ENCODE measurements around the gene RELN.

DNA sequence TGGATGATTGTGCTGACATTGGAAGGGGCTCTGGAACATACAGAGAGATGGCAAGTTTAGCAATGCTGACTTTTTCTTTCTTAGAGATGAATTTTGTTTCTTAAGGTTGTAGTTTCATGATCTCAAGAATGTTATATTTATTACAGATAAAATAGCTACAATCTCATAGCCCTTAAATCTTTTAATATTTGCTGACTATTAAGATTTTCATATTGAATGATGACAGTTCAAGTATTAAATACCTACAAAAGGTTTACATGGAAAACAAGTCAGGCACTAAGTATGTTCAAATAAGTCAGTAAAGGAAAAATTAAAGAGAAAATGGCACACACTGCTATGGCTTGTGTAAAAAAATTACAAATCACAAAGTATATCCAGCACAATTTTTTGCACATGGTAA lies 291.4 kb downstream of the RELN start:
- no peak for TF ChIP-seq POLR2A (IDR thresholded peaks at IDR 0.05)
- no peak for TF ChIP-seq CTCF (IDR thresholded peaks at IDR 0.05)

Measured in heart left ventricle (tissue), 13 donors.